ENCODE results near the gene VSIG4.
"Not testable (repeated sequence)": the region's sequence is repeated elsewhere in the genome, so short reads cannot be mapped to it uniquely, and the experiment has no call there.

Gene VSIG4, protein sequence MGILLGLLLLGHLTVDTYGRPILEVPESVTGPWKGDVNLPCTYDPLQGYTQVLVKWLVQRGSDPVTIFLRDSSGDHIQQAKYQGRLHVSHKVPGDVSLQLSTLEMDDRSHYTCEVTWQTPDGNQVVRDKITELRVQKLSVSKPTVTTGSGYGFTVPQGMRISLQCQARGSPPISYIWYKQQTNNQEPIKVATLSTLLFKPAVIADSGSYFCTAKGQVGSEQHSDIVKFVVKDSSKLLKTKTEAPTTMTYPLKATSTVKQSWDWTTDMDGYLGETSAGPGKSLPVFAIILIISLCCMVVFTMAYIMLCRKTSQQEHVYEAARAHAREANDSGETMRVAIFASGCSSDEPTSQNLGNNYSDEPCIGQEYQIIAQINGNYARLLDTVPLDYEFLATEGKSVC

DNA sequence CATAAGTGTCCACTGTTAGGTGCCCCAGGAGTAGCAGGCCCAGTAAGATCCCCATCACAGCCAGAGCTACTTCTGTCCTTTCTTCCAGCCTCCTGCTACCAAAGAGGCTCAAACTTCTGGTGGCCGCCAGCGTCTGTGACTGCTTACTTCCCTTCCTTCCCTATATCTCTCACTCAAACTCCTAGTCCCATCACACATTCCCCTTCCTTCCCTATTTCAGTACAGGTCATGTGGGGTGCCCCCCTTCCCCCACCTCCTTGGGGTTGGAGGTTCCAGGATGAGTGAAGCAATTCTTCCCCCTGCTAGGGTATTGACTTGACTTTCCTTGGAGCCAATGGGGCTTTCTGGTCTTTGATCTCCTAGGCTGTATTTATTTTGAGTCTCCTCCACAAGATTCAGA, at the start of gene VSIG4:
Gene VSIG4, minus strand, starts transcription at position 137 of the 400 bp plus-strand sequence. Its CDS starts 82 bp downstream, at position 55.
- TF ChIP-seq, protein P1, sequence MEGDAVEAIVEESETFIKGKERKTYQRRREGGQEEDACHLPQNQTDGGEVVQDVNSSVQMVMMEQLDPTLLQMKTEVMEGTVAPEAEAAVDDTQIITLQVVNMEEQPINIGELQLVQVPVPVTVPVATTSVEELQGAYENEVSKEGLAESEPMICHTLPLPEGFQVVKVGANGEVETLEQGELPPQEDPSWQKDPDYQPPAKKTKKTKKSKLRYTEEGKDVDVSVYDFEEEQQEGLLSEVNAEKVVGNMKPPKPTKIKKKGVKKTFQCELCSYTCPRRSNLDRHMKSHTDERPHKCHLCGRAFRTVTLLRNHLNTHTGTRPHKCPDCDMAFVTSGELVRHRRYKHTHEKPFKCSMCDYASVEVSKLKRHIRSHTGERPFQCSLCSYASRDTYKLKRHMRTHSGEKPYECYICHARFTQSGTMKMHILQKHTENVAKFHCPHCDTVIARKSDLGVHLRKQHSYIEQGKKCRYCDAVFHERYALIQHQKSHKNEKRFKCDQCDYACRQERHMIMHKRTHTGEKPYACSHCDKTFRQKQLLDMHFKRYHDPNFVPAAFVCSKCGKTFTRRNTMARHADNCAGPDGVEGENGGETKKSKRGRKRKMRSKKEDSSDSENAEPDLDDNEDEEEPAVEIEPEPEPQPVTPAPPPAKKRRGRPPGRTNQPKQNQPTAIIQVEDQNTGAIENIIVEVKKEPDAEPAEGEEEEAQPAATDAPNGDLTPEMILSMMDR (IDR thresholded peaks at IDR 0.05; ENCODE audit: insufficient read depth, low read depth, low read length, missing control alignments), result no peak
- DNase-seq (ENCODE audit: low read depth), result no peak
- no peak within 1 kb of the TSS for H3K4me3 ChIP-seq (ENCODE audit: low read depth, low read length)

DNA sequence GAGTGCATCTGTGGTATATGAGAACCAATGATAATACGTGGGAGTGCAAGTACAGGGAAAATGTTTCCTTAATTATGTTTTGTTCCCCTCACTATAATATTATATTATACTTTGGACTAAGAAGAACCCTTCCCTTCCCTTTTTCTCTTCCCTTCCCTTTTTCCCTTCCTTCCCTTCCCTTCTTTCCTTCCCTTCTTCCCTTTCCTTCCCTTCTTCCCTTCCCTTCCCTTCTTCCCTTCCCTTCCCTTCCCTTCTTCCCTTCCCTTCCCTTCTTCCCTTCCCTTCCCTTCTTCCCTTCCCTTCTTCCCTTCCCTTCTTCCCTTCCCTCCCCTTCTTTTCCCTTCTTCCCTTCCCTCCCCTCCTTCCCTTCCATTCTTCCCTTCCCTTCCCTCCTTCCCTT, 36.9 kb upstream of the VSIG4 start:
- TF ChIP-seq, protein P1 (IDR thresholded peaks at IDR 0.05; ENCODE audit: insufficient read depth, low read depth, low read length, missing control alignments), result no peak
- no peak for DNase-seq (ENCODE audit: low read depth)
- no peak overlapping the region for H3K4me3 ChIP-seq (ENCODE audit: low read depth, low read length)

DNA sequence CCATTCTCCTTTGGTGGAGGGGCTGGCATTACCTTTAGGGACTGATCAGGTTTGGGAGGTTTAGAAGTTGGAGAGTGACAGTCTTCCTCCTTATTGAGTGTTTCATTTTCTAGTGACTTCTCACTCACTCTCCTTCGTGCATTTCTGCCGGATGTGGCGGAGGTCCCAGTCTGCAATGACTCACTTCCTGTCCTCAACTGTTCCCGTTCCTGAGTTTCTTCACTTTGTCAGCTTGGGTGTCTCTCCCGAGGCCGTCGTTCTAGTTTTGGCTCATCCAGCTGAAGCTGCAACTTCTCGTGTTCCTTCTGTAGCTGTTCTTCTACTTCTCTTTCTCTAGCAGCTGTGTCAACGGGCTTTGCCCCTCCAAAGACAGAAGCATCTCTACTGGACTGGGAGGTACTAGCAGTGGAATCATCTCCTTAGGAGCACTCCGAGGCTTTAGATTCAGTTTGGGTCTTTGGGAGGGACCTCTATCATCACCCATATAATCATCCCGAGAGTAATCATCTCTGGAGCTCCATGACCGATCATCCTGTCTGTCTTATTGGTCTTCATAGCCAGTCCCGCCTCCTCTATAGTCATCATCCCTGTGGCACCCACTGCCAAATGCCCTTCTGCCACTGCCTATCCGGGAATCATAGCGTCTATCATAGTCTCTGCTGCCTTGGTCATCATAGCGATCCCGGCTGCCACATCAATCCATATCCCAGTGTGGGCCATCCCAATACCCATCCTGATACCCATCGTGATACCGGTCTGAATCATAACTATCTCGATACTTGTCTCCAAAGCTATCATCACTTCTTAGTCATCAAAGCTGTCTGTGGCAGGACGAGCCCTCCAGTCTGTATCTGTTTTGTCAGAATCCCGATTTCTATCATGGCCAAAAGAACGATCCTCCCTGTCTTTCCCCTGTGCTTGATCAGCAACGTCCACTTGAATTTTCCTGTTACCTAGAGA, 35.3 kb upstream of the VSIG4 start:
- DNase-seq (ENCODE audit: low read depth), result peak; percentile 60
- TF ChIP-seq, protein P1 (IDR thresholded peaks at IDR 0.05; ENCODE audit: insufficient read depth, low read depth, low read length, missing control alignments), result no peak
- peak overlapping the region; percentile 30 for H3K4me3 ChIP-seq (ENCODE audit: low read depth, low read length)

DNA sequence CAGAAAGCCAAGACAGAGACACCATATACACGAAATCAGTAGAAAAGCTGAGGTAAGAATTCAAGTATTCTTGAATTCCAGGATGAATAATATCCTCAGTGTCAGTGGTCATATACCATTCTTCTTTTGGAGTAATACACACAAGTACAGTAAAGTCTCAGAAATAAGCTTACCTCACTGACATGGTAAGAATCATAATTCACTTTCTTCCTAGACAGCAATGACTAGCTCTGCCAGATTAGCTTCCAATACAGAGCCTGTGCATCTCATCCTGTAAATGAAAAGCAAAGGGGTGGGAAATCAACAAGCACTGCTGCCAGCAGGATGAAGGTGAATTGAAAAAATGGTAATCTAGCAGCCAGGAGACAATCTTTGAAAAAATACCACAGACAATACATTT, 31.2 kb upstream of the VSIG4 start:
- H3K4me3 ChIP-seq (ENCODE audit: low read depth, low read length), result no peak overlapping the region
- TF ChIP-seq, protein P1 (IDR thresholded peaks at IDR 0.05; ENCODE audit: insufficient read depth, low read depth, low read length, missing control alignments), result no peak
- DNase-seq (ENCODE audit: low read depth), result no peak

DNA sequence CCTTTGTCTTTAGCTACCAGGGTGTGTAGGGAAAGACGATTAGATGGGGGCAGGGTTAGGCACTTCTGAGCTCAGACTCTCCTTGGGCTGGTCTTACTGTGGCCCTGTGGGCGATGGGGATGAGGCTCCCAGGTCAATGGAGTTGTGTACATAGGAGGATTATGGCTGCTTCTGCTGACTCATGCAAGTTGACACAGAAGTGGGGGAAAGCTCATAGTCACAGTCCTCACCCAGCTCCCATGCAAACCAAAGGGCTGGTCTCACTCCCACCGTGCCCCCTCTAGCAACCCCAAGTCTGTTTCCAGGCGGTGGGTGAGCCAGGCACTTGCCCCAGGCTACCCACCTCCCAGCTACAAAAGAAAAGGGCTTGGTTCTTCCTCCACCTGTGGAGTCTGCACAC, 24.4 kb upstream of the VSIG4 start:
- no peak for DNase-seq (ENCODE audit: low read depth)
- TF ChIP-seq, protein P1 (IDR thresholded peaks at IDR 0.05; ENCODE audit: insufficient read depth, low read depth, low read length, missing control alignments), result no peak
- no peak overlapping the region for H3K4me3 ChIP-seq (ENCODE audit: low read depth, low read length)

DNA sequence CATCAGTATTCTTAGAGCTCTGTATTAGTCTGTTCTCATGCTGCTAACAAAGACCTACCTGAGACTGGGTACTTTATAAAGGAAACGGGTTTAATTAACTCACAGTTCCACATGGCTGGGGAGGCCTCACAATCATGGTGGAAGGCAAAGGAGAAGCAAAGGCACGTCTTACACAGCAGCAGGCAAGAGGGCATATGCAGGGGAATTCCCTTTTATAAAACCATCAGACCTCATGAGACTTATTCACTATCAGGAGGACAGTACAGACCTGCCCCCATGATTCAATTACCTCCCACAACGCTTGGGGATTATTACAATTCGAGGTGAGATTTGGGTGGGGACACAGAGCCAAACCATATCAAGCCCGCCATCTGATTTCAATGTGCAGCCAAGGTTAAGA, 17.1 kb upstream of the VSIG4 start:
- H3K4me3 ChIP-seq (ENCODE audit: low read depth, low read length); DNase-seq (ENCODE audit: low read depth): not testable (repeated sequence)

DNA sequence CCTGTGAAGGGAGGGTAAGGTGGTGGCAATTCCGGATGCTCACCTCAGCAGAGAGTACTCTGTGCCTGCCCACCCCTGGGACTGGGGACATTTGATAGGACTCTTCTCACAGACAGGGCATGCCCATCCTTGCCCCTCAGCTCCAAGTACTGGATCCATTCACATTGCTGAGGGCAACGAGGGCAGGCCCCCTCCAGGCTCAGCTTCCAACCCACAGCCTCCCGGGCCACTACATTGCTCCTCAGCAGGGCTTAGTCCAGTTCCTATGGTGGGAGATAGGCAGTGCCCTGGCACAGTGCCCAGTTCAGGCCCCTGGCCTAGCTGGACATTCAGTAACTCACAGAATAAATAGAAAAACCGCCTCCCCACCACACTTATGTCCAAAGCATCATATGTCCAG, 15.1 kb upstream of the VSIG4 start:
- no peak for DNase-seq (ENCODE audit: low read depth)
- TF ChIP-seq, protein P1 (IDR thresholded peaks at IDR 0.05; ENCODE audit: insufficient read depth, low read depth, low read length, missing control alignments), result no peak
- H3K4me3 ChIP-seq (ENCODE audit: low read depth, low read length), result no peak overlapping the region

All from GM12865 (cell line).